ENCODE data around the gene XXYLT1.
"Not testable (repeated sequence)": the region's sequence is repeated elsewhere in the genome, so short reads cannot be mapped to it uniquely, and the experiment has no call there.

XXYLT1 gene

GRCh38 chr3:195302431-195302830 lies 31.5 kb upstream of the XXYLT1 start:
- CTCF ChIA-PET = no interaction called here
- no peak for DNase-seq (ENCODE audit: extremely low spot score)
- no peak for TF ChIP-seq L3MBTL2 (conservative IDR thresholded peaks at IDR 0.05)
- POLR2A ChIA-PET = no interaction called here

GRCh38 chr3:195297446-195297845 lies 26.5 kb upstream of the XXYLT1 start:
- POLR2A ChIA-PET = no interaction called here
- DNase-seq (ENCODE audit: extremely low spot score) = no peak
- CTCF ChIA-PET = no interaction called here
- TF ChIP-seq ARNT (IDR thresholded peaks at IDR 0.05) = no peak
- no peak for TF ChIP-seq PKNOX1 (IDR thresholded peaks at IDR 0.05)
- TF ChIP-seq NFRKB (IDR thresholded peaks at IDR 0.05) = no peak
- no peak for TF ChIP-seq SP1 (IDR thresholded peaks at IDR 0.05)
- TF ChIP-seq L3MBTL2 (conservative IDR thresholded peaks at IDR 0.05) = no peak
- no peak for TF ChIP-seq ELF4 (IDR thresholded peaks at IDR 0.05)
- TF ChIP-seq HDGF (IDR thresholded peaks at IDR 0.05; ENCODE audit: borderline replicate concordance) = no peak
- TF ChIP-seq FOXK2 (IDR thresholded peaks at IDR 0.05) = no peak
- no peak for TF ChIP-seq TARDBP (IDR thresholded peaks at IDR 0.05)

GRCh38 chr3:195296662-195297061 lies 25.7 kb upstream of the XXYLT1 start:
- ChIA-PET CTCF (no interaction called here), POLR2A (no interaction called here)
- TF ChIP-seq FOXK2 (IDR thresholded peaks at IDR 0.05) = no peak
- TF ChIP-seq FOXM1 (IDR thresholded peaks at IDR 0.05; ENCODE audit: borderline replicate concordance) = no peak
- TF ChIP-seq ELF4 (IDR thresholded peaks at IDR 0.05) = no peak
- TF ChIP-seq NFRKB (IDR thresholded peaks at IDR 0.05) = no peak
- no peak for TF ChIP-seq BHLHE40 (IDR thresholded peaks at IDR 0.05; ENCODE audit: borderline replicate concordance)
- TF ChIP-seq TARDBP (IDR thresholded peaks at IDR 0.05) = no peak
- TF ChIP-seq ARNT (IDR thresholded peaks at IDR 0.05) = no peak
- no peak for TF ChIP-seq ZNF384 (IDR thresholded peaks at IDR 0.05)
- TF ChIP-seq HDGF (IDR thresholded peaks at IDR 0.05; ENCODE audit: borderline replicate concordance) = no peak
- TF ChIP-seq LEF1 (IDR thresholded peaks at IDR 0.05; ENCODE audit: borderline replicate concordance) = no peak
- TF ChIP-seq SP1 (IDR thresholded peaks at IDR 0.05) = no peak
- no peak for TF ChIP-seq L3MBTL2 (conservative IDR thresholded peaks at IDR 0.05)
- no peak for TF ChIP-seq CTBP1 (IDR thresholded peaks at IDR 0.05; ENCODE audit: borderline replicate concordance)
- no peak for DNase-seq (ENCODE audit: extremely low spot score)

GRCh38 chr3:195291121-195291520 lies 20.2 kb upstream of the XXYLT1 start:
- TF ChIP-seq ELF4 (IDR thresholded peaks at IDR 0.05) (no peak), L3MBTL2 (conservative IDR thresholded peaks at IDR 0.05) (no peak), LEF1 (IDR thresholded peaks at IDR 0.05; ENCODE audit: borderline replicate concordance) (no peak), FOXA1 (IDR thresholded peaks at IDR 0.05) (no peak), PKNOX1 (IDR thresholded peaks at IDR 0.05) (no peak), SP1 (IDR thresholded peaks at IDR 0.05) (no peak), ARNT (IDR thresholded peaks at IDR 0.05) (no peak), CTBP1 (IDR thresholded peaks at IDR 0.05; ENCODE audit: borderline replicate concordance) (no peak), NFRKB (IDR thresholded peaks at IDR 0.05) (no peak), HDGF (IDR thresholded peaks at IDR 0.05; ENCODE audit: borderline replicate concordance) (no peak), TARDBP (IDR thresholded peaks at IDR 0.05) (no peak), BHLHE40 (IDR thresholded peaks at IDR 0.05; ENCODE audit: borderline replicate concordance) (no peak), SUZ12 (IDR thresholded peaks at IDR 0.05) (no peak), ZNF384 (IDR thresholded peaks at IDR 0.05) (no peak)
- no peak for DNase-seq (ENCODE audit: extremely low spot score)
- ChIA-PET CTCF (no interaction called here), POLR2A (no interaction called here)

GRCh38 chr3:195290643-195291042 lies 19.7 kb upstream of the XXYLT1 start:
- POLR2A ChIA-PET; CTCF ChIA-PET; DNase-seq (ENCODE audit: extremely low spot score): not testable (repeated sequence)

- no peak for TF ChIP-seq FOXM1 (IDR thresholded peaks at IDR 0.05; ENCODE audit: borderline replicate concordance)
- TF ChIP-seq LEF1 (IDR thresholded peaks at IDR 0.05; ENCODE audit: borderline replicate concordance) = no peak
- no peak for TF ChIP-seq TARDBP (IDR thresholded peaks at IDR 0.05)
- no peak for TF ChIP-seq BHLHE40 (IDR thresholded peaks at IDR 0.05; ENCODE audit: borderline replicate concordance)
- TF ChIP-seq L3MBTL2 (conservative IDR thresholded peaks at IDR 0.05) = no peak
- TF ChIP-seq NFRKB (IDR thresholded peaks at IDR 0.05) = no peak
- ChIA-PET POLR2A (no interaction called here), CTCF (interaction anchor here (1.1 kb wide), 1 partner anchor 15 kb away, joined by 3 read pairs; the partner anchor contains the start of gene XXYLT1)
- no peak for DNase-seq (ENCODE audit: extremely low spot score)
Observed at GRCh38 chr3:195286115-195286872, 15.3 kb upstream of the XXYLT1 start.

GRCh38 chr3:195285372-195285771 lies 14.4 kb upstream of the XXYLT1 start:
- CTCF ChIA-PET = no interaction called here
- POLR2A ChIA-PET = no interaction called here
- no peak for DNase-seq (ENCODE audit: extremely low spot score)
- TF ChIP-seq ZNF384 (IDR thresholded peaks at IDR 0.05) = no peak
- TF ChIP-seq PKNOX1 (IDR thresholded peaks at IDR 0.05) = peak; percentile 29; the same call in 1 of the 2 replicates

Measured in HEK293T (cell line).